Stimulated activated CD8-positive, alpha-beta memory T cell treated with anti-CD3 and anti-CD28 coated beads, Interleukin-15, amount 100 ng/mL, for 4 hours (primary cell): Measurements from ENCODE around the gene POGZ.
A peak's percentile ranks its signal among the peaks of the same experiment; 100 is the strongest.
"Not testable (repeated sequence)": the region's sequence is repeated elsewhere in the genome, so short reads cannot be mapped to it uniquely, and the experiment has no call there.

Experiments
- DNase-seq, 2 donors: peaks; one replicate each; pipeline ENCODE4 v3.0.0-alpha.2; 2020; ENCODE audit warnings: low read depth in 2 of 2

The POGZ gene

GRCh38 chr1:151478140-151478812 is 19.0 kb upstream of the POGZ start:
- no peak for DNase-seq

DNA sequence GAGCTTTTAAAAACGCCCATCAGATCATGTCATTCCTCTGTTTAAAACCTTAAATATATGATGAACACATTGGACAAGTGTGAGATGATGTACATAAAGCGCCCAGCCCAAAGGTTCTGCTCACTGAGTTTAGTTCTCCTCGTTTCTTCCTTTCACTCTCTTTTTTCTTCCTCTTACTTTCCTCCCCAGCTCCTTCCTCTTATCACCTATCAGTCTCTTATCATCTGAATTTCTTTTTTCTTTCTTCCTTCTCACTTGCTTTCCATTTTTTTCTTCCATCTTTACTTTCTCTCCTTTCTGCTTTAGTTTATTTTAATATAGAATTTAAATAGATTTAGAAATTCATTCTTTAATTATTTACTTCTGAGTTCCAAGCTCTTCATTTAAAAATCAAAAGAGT is 17.8 kb upstream of the POGZ start:
- no peak for DNase-seq

DNA sequence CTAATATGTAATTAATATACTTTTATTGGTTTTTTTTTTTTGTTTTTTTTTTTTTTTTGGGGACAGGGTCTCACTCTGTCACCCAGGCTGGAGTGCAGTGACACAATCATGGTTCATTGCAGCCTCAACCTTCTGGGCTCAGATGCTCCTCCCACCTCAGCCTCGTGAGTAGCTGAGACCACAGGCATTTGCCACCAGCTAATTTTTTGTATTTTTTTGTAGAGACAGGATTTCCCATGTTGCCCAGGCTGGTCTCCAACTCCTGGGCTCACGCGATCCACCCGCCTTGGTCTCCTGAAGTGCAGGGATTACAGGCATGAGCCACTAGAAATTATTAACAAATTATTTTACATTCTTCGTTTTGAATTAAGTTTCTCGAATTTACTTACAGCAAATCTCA is 16.8 kb upstream of the POGZ start:
- no peak for DNase-seq

DNA sequence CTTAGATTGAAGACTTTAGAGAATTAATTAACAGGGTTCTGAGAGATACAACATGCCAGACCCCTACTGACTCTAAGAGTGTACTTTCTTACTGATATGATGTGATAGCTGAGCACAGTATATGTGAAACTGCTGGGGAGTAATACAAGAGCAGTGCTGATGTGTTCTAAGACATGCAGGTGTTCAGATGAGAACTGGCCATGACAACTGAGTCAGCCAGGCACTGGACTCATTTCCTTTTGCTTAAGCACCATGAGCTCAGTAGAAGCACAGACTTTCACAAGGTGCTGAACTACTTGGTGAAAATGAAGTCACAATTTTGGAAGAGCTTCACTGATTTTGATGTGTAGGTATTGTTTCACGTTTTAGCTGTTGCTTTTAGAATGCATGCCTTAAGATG is 15.9 kb upstream of the POGZ start:
- DNase-seq: no peak

DNA sequence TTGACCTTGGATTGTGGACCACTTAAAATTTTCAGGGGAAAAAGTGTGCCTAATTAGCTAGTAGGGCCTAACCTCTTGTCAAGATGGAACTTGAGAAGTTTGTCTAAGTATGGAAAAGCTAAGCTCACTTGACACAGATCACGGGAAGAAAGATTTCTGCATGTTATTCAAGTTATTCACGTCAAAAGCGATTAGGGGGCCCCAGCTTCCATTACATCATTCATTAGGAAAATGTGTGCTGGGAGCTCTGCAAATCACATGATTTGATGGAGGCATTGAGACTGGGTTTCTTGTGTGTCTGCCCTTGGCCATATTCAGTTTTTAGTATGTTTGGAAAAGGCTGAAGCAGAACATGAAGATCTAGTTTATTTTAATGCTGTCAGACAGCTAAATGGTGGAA is 15.5 kb upstream of the POGZ start:
- no peak for DNase-seq

DNA sequence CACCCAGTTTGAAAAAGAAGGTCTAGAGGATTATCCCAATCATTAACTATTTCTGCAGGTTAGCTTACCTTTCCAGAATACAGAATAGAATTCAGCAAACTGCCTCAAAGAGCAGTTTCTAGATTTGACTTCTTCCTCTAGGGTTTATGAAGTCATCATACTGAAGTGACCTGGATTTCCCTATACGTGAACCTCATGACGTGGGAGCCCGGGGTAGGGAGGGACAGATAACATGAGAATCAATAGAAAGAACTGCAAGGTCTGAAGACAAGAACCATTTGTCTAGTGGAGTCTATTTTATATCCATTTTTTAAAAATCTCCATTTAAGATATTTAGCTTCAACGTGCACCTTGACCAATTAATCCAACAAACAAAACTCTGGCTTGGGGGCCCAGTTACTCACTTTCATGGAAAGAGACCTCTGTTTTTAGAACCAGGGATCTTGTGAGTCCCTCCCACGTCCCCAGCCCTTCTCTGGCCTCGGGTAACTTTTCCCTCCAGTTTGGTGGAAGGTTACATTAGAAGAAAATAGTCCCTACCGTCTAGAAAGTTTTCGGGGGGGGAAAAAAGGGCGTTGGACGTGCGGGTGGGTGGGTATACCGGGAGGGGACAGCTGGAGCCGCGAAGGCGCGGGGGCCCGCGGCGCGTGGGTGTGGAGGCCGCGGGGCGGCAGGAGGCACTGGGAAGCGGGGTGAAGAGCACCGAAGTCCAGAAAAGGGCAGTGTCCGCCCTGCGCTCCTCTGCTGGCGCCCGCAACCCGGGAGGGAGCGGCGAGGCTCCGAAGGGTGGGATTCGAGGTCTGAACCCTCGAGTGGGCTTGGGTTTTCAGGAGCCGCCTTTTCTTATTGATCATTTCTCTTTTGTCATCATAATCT is 13.8 kb upstream of the POGZ start:
- no peak for DNase-seq

- DNase-seq: no peak
Measured at GRCh38 chr1:151465026-151465425, 5.7 kb upstream of the POGZ start.

GRCh38 chr1:151461694-151462093 is 2.4 kb upstream of the POGZ start:
- no peak for DNase-seq

- DNase-seq: peak in 1 of 2 donors; percentile 26
Measured at GRCh38 chr1:151458802-151459330, 428 bp downstream of the POGZ start.

GRCh38 chr1:151457911-151458801 is 1.1 kb downstream of the POGZ start:
- DNase-seq: peak; percentile 44 to 56

DNA sequence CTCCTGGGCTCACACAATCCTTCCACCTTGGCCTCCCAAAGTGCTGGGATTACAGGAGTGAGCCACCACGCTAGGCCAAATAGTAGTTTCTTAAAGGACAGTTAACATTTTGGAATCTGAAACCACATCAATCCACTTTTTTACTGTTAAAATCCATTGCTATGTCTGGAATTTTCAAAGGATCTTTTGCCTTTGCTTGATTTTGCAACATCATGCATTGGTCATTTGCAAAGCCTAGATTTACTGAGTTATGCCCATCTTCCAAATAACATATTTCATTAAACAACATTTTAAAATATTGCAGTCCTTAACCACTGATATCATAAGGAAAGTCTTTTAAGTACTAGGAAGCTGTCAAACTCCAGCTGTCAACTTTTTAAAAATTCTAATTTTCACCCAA is 3.3 kb downstream of the POGZ start:
- DNase-seq: no peak

DNA sequence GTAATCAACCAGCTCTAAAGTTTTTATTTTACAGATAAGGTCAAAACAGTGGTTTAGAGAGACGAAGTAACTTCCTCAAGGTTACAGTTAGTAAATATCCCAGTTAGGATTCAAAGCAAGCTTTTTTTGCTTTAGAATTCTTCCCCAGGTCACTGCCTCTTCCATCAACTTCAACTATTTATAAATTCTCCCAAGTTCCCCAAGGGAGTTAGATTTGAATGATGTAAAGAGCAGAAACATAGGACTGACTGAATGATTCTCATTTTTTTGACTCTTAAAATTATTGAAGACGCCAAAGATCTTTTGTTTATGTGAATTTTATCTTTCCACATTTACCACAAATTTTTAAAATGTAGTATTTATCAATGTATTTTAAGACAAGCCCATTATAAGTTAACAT is 4.1 kb downstream of the POGZ start:
- DNase-seq: no peak

GRCh38 chr1:151447696-151448095 is 11.6 kb downstream of the POGZ start:
- no peak for DNase-seq

DNA sequence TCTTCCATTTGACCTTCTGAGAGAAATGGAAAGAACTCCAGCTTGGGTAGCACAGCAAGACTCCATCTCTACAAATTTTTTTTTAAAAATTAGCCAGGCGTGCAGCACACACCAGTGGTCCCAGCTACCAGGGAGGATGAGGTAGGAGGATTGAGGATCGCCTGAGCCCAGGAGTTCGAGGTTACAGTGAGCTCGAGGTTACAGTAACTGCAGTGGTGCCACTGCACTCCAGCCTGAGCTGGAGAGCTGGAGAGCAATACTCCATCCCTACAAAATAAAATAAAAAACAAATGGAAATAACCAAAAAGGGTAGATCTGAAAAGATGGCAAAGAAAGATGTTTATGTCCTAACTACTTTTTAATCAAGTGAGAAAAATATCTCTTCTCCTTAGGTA is 14.5 kb downstream of the POGZ start:
- no peak for DNase-seq

DNA sequence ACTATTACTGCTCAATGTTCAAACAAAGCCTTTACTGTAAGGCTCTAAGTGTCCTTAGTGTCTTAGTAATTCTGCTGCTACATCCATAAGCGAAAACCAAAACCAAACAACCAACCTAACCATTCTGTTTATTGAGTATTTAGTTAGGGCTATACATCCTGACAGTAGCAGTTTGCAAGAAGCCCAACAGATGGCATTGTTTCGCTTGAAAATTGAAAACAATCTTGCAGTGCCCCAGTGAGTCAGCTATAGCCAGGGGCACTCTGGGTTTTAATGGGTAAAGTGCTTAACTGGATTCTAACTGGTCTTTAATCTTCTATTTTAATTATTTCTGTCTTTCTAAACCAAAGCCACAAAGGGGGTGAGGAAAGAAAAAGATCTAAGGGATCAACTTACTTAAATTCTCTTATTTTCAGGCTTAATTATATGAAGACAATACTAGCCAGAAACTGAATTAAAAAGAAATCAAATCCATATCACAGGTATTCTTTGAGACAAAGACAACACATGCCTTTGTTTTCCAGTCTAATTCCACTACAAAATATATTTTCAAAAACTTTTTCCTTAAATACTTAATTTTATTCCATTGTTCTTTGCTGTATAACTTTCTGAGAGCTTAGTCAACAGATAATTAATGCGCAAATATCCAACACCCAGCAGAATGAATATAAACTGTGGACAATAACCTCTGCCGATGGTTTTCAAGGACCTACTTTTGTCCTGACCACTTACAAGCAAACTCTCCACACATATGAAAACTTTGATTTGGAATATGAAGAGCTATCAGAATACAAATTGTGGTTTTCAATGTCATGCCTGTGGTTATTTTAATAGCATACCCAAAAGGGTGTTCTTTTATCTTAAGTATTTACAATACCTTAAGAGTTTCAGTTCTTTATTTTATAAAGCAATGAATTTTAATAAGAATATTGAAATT is 15.2 kb downstream of the POGZ start:
- DNase-seq: peak in 1 of 2 donors; percentile 54

DNA sequence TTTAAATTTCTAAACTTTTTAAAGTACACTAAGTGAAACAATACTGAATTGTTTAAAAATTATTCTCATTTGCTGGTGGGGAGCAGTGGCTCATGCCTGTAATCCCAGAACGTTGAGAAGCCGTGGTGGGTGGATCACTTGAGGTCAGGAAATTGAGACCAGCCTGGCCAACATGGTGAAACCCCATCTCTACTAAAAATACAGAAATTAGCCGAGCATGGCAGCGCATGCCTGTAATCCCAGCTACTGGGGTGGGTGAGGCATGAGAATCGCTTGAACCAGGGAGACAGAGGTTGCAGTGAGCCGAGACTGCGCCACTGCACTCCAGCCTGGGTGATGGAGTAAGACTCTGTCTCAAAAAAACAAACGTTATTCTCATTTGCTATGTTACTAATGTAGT is 21.9 kb downstream of the POGZ start:
- not testable (repeated sequence) for DNase-seq

- no peak for DNase-seq
Measured at GRCh38 chr1:151436985-151437384, 22.3 kb downstream of the POGZ start.

- DNase-seq: no peak
Measured at GRCh38 chr1:151435174-151435573, 24.1 kb downstream of the POGZ start.

GRCh38 chr1:151433827-151434226 is 25.5 kb downstream of the POGZ start:
- not testable (repeated sequence) for DNase-seq

GRCh38 chr1:151428068-151428467 is 31.2 kb downstream of the POGZ start:
- DNase-seq: no peak

DNA sequence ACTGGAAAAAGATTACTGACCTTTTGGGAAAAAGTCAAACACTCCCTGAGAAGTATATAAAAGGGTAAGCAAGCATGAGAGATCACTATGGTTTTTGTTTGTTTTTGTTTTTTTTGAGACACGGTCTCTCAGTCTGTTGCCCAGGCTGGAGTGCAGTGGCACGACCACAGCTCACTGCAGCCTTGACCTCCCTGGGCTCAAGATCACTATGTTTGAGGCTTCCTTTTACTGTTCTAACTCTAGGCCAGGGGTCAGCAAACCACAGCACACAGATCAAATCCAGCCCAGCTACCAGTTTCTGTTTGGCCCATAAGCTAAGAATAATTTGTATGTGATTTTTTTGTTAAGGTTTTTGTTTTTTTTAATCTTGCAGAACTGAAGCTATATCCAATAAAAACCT is 34.2 kb downstream of the POGZ start:
- no peak for DNase-seq
